Measurements from ENCODE around the gene ELMO2.

ELMO2 gene

DNA sequence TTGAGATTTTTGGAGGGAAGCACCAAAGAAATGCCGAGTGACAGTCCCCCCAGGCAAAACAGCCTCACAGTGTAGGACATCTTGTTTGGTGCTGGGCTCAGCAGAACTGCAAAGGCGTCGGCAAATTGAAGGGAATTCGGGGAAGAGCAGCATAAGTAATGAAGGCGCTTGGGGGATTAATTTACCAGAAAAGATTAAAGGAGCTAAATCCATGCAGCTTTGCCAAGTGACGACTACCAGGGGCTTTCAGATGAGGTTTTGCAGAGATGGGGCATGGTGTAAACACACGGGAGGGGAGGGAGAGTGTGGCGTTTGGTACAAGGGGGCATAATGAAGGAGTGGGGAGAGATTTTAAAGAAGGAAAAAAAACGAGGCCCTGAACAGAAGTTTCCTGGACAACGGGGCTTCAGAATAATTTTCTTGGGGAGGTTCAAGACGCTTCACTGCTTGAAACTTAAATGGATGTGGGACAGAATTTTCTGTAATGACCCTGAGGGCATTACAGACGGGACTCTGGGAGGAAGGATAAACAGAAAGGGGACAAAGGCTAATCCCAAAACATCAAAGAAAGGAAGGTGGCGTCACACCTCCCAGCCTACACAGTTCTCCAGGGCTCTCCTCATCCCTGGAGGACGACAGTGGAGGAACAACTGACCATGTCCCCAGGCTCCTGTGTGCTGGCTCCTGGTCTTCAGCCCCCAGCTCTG, 52.8 kb downstream of the ELMO2 start:
- no peak for DNase-seq (ENCODE audit: low read depth in 1 of 2, low spot score in 1 of 2)

DNA sequence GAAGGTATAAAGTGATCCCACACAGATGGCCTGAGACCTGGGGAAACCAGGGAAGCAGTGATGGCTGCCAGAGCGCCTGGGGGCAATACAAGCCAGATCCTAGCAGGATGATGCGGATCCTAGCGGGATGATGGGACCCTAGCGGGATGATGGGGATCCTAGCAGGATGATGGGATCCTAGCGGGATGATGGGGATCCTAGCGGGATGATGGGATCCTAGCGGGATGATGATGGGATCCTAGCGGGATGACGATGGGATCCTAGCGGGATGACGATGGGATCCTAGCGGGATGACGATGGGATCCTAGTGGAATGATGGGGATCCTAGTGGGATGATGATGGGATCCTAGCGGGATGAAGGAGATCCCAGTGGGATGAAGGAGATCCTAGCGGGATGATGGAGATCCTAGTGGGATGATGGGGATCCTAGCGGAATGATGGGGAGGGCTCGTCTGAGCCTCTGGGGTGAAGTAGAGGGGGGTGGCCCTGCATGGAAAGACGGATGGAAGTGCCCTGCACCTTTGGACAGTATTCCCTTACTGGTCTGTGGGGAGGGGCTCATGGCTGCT, 54.0 kb downstream of the ELMO2 start:
- no peak for DNase-seq (ENCODE audit: low read depth in 1 of 2, low spot score in 1 of 2)

DNA sequence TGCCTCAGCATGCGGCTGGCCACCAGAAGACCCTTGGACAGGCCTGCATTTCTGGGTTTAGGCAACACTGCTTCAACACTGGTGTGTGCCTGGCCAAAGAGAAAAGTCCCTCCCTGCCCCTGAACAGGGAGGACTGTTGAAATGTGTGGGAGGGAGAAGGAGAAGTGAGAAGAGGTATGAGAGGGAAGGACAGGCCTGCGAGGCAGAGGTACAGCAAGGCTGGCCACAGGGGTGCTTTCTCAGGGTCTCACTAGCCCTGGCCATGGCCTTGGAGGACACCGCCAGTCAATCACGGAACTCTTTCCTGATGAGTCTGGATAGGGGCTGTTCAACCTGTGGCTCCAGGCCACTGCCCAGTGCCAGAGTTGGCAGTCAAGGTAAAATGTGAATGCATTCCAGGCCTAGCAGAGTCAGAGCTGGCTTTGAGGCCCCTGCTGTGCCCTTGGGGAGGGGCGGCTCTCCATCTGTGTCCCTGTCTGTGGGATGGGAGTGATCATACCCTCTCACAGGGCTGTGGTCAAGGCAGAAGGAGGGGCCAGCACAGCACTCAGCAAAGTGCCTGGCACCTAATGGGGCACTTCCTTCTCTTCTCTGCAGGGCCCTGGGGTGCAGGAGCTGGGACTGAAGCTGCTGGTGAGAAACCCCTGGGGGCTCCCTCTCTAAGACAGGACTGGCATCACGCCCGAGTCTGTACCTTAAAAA, 54.9 kb downstream of the ELMO2 start:
- DNase-seq (ENCODE audit: low read depth in 1 of 2, low spot score in 1 of 2), result no peak

DNA sequence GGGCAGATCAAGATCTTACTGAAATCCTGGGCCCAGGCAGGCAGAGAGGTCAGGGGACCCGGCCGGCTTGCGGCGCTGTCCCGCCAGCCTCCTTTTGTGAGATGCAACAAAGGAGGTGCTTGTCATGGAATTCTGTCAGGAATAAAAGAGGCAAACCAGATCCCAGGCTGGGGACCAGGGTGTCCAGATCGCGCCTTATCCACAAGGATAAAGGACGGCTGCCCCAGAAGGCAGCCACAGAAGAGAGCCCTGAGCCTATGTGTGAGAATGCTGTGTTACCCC, 55.5 kb downstream of the ELMO2 start:
- no peak for DNase-seq (ENCODE audit: low read depth in 1 of 2, low spot score in 1 of 2)

DNA sequence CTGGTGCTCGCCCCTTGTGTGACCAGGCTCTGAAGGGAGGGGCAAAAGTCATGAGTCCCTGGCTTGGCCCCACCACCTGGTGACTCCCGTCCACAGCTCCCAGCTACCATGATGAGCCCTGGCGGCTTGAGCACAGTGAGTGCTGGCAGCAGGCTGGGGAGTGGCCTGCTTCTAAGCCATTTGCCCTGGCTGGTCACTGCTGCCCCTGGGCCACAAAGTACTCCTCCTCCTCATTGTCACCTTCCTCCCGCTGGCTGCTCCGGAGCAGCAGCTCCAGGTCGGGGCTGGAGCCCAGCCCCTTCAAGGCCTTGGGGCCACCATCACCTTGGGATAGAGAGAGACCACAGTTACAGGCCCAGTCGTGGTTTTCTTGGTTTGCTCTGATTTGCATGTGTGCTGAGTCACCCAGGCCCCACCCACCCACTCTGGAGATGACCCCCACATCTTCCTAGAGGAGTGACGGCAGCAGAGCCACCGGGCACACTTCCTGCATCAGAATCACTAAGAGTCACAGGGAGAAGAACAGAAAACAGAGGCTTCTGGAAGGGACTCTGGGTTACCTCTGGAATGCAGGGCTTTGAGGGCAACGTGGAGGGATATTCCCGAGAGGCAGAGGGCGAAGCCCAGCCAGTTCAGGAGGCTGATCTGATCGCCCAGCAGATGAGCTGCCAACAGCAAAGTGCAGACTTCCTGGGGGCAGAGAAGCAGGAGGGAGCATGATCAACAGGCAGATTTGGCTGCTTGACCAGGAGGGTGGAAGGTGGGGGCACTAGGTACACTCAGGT, 56.0 kb downstream of the ELMO2 start:
- DNase-seq (ENCODE audit: low read depth in 1 of 2, low spot score in 1 of 2), result no peak

DNA sequence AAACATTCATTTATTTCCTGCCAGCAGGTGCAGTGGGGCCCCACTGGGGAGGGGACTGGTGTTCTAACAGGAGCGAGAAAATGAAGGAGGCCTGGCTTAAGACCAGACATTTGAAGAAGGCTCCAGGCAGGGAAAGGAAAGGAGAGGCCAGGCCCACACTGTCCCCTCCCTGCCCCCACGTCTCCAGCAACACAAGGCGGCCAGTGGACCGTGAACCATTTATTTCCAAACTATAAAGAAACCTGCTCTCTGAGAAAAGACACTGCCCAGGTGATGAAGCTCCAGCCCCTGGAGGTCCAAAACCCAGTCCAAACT, 56.7 kb downstream of the ELMO2 start:
- no peak for DNase-seq (ENCODE audit: low read depth in 1 of 2, low spot score in 1 of 2)

DNA sequence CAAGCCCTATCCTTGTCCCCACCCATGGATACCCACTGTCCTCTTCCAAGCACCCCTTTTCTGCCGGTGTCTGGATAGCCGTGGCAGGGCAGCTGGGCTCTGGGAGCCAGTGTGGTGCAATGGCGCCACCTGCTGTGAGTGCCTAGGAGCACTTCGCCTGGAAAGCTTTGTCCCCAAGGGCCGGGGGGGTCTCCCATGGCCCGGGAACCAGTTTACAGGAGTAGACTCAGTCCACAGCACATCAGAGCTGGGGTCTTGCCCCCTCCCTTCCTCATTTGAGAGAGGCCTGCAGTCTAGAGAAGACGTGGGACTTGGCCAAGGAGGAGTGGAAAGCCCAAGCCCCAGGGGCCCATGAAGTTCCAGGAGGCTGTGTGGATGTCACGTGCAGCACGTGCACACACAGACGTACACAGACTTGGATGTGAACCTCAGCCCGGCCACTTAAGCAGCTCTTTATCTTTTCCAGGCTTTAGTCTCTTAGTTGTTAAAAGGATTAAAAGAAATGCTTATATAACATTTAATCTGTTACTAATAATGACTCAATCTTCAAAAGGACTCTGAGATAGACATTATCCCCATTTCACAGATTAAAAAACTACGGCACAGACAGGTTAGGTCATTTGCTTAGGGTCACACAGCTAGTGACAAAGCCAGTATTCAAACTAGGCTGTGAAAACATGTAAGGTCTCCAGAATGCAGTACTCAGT, 57.2 kb downstream of the ELMO2 start:
- DNase-seq (ENCODE audit: low read depth in 1 of 2, low spot score in 1 of 2), result peak in 1 of 2 donors; percentile 21

DNA sequence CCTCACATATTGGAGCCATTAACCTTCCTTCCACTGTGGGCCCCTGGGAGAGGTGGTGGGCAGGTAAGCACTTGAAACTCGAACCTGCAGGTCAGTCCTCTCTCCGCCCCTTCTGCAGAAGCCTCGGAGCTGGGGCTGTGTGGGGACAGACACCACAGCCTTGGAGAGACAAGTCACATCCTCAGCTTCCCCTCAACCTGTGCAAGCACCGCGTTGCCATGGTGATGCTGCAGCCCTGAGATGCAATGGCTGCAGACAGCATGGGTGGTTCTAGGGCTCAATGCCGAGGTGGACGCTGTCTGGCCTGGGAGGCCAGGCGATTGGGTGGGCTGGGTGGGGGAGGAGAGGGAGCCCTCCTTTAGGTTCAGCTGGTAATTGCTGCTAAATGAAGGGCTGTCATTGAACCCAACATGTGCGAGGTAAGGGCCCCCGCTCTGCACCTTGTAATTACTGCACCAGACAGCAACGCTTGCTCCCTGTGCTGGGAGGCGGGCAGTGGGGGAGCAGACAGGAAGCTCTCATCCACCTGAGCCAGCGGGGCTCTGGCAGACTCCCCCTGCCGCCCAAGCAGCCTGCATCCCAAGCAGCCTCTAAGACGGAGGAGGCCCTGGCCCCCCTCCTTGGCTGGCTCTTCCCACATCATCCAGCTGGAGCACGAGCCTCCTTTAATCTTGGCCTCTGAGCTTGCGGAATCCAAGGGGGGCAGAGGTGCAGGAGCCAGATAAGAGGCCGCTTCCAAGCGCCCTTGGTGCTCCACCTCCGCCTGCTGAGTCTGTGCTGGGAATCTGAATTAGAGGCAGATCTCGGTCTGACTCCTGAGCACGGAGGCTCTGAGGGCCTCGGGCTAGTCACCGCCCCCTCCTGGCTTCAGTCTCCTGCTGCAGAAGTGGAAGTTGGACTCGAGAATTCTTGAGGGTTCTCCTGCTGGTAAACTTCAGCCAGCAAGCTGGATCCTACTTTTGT, 58.3 kb downstream of the ELMO2 start:
- DNase-seq (ENCODE audit: low read depth in 1 of 2, low spot score in 1 of 2), result no peak

DNA sequence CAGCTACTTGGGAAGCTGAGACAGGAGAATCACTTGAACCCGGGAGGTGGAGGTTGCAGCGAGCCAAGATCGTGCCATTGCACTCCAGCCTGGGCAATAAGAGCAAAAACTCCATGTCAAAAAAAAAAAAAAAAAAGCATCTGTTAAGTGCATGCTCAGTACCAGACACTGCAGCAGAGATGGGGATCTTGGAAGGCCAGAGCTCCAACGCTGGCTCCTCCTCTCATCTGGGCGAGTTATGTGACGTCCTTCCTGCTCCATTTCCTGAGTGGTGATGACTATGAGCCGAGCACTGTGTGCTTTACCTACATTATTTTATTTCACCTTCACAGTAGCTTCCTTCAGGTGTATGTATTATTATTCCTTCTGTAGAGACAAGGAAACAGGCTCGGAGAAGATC, 59.6 kb downstream of the ELMO2 start:
- DNase-seq (ENCODE audit: low read depth in 1 of 2, low spot score in 1 of 2), result no peak

DNA sequence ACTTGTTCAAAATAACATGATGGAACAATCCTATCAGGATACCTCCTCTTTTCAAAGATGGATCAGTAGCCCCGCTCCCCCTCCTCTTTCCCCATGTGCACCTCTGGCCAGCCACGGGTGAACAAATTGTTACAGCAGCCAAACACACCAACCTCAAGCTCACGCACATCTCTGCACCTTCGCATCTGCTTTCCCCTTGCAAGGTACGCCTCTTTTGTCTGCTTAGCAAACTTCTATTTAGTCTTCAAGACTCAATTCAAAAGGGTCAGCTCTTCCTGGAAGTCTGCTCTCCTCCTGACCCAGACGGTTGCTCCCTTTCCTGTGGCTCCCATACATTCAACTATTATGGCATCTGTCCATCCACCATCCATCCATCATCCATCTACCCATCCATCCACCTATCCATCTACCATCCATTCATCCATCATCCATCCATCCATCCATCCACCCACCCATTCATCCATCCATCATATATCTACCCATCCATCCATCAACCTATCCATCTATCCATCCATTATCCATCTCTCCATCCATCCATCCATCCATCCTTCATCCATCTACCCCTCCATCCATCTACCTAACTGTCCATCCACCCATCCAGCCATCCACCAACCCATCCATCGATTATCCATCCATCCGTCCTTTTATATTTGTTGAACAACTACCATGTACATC, 61.8 kb downstream of the ELMO2 start:
- DNase-seq (ENCODE audit: low read depth in 1 of 2, low spot score in 1 of 2), result no peak

DNA sequence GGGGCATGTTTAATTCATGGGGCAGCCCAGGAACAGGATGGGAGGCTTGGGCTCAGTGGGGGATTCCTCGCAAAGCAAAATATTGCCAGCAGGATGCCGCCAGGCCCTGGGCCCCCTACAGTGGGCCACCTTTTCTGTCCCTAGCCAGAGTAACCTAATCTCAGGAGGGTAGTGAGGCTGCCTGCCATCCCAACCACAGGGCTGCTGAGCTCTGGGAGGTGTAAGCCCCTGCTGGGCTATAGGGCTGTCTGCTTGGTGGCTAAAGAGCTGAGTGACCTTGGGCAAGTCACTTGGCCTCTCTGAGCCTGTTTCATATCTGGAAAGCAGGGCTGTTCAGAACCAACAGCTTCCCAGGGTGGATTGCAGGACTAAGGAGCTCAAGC, 62.4 kb downstream of the ELMO2 start:
- no peak for DNase-seq (ENCODE audit: low read depth in 1 of 2, low spot score in 1 of 2)

DNA sequence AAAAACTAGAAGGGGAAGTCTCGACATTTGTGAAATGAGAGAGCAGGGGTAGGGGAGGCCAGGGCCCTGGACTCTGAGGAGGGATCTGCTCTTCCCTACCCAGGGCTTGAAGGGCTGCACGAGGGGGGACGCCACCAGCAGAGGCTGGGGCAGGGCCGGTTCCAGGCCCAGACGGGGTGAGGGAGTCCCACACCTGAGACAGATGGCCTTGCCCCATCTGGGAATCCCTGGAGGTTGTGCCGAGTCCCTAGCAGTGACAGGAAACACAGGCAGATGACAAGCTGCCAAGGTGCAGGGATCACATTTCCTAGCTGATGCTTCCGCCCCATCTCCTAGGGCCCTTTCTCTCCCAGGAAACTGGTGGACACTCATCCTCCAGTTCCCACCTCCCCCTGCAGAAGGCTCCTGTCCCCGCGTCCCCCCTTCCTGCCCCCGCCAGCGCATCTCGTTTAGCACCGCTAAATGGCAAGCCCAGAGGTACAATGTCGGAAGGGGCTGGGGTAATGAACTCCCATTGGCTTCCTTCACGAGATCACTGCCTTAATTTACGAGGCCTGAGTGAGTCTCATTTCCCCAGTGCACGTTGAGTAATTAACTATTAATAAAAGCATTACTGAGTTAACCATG, 63.0 kb downstream of the ELMO2 start:
- DNase-seq (ENCODE audit: low read depth in 1 of 2, low spot score in 1 of 2), result no peak

DNA sequence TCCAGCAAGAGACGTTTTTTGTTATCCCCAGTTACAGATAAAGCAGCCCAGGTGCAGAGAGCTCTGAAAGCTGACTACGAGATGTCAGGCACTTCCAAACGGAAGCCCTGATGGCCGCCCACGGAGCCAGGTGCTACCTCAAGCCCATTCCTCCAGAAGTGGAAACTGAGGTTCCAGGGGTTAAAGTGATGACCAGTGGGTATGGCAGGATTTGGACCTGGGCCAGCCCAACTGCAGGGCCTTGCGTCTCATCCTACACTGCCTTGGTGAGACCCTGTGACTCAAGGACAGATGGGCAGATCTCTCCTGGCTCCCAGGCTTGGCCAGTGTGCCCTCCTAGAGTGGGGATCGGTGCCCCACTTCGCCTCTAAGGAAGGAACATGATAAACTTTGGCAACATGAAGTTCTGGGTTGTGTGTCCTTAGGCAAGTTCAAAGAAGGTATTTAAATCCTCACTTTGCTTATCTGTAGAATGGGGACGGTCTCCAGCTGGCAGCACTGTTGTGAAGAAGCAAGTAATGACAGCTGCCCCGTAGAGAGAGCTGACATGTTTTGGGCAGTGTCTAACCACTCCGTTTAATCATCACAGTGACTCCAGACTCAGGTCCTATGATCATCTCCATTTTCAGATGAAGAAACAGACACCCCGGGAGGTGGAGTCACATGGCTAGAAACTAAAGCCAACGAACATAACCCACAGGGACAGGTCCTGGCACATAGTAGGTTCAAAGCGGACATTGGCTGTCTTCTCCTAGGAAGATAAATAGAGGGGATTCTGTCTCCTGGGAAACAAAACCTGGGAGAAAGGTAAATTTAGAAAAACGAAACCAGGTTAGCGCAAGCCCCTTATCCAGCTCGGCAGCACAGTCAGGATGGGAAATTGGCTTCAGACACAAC, 63.7 kb downstream of the ELMO2 start:
- no peak for DNase-seq (ENCODE audit: low read depth in 1 of 2, low spot score in 1 of 2)

DNA sequence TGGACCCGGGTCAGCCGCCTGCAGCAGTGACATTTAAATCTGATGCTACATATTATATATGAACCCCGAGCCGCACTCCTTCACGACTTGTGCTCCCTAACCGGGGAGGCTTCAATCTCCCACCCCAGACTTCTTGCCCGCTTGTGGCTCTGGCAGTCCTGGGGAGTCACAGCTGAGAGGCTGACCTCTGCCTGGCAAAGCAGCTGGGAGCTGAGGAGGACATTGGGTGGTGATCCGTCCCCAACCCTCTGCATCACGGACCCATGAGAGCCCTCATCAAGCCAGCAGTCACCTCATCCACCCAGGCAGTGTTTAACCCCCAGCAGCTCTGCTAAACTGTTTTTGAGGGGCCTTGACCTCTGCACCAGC, 64.4 kb downstream of the ELMO2 start:
- no peak for DNase-seq (ENCODE audit: low read depth in 1 of 2, low spot score in 1 of 2)

DNA sequence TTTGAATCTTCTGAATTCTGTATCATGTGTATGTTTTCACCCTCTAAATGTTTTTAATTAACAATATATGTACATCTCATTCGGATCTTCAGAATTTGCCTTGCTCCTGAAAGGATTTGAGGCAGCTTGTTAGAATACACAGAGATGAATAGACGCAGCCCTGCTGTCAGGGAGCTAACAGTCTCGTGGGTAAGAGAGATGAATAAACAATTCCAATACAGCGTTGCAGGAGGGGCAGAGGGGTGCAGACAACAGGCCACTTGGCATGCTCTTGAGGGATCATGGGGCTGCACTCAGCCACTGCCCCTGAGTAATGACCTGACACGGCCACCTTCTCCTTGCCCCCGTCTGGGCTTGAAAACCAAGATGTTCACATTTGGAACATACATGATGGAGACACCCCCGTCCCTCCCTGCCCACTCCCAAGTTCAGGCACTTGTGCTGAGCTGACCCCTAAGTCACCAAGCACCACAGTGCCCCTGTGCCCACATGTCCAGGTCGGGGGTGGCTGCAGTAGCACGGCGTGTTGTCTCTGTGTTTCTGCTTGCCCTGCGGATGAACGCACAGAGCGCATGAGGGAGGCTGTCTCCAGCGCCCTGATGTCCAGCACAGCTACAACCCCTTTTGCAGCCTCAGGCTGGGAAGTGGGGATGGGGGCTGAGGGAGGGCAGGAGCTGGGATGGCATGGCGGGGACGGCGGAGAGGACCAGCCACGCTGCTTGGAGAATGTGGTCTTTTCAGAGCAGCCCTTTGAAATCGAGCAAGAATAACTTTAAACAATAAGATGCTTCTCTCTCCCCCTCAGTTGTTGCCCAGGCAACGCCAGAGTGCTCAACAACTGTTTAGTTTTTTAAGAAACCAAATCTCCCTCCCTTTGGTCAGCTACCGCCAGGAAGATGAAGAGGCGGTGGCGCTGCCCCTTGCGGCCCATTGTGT, 65.1 kb downstream of the ELMO2 start:
- no peak for DNase-seq (ENCODE audit: low read depth in 1 of 2, low spot score in 1 of 2)

DNA sequence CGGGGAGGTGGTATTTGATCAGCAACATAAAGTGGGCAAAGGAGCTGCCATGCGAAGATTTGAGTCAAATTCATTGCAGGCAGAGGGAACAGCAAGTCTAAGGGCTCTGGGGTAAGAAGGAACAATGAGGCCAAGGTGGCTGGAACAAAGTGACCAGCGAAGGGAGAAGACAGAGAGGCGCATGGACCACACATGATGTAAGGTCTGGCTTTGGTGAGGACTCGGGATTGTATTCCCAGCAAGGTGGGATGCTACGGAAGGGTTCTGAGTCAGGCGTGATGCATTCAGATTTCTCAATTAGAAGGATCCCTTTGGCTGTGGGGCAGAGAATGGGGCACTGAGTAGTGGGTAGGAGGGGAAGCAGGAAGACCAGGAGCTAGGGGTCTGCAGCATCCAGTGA, 67.4 kb downstream of the ELMO2 start:
- no peak for DNase-seq (ENCODE audit: low read depth in 1 of 2, low spot score in 1 of 2)

DNA sequence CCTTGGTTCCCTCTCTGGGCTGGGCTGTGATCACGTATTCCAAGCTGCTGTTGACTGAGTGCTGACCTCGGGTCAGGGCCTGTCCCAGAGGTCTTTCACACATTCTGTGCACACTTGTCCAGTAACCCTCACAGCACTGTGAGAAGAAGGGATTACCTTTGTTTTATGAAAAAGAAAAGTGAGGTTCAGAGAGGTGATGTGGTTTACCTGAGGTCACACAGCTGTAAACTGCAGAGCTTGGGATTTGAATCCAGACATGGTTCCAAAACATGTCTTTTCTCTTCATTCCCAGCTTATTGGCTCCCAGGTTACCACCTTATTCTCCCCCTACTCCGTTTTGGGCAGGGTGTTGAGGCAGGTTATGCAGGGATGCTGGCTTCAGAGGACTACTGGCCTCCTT, 69.7 kb downstream of the ELMO2 start:
- DNase-seq (ENCODE audit: low read depth in 1 of 2, low spot score in 1 of 2), result no peak
